22Rv1 (cell line): Measurements from ENCODE around the gene SKOR1.

Experiments
- H3K27ac ChIP-seq: fragments of 450-650 bp; 2 replicates; pipeline ENCODE4 v1.5.1; 2017
- CTCF ChIP-seq: fragments of 450-650 bp; IDR thresholded peaks from 2 replicates; pipeline ENCODE4 v1.5.1; 2017; ENCODE audit warnings: mild to moderate bottlenecking
- ZFX ChIP-seq: fragments of 450-650 bp; IDR thresholded peaks from 2 replicates; pipeline ENCODE4 v1.6.1; 2017; ENCODE audit warnings: antibody characterized with exemption, borderline replicate concordance

SKOR1 gene

GRCh38 chr15:67839929-67840748, 14.8 kb downstream of the SKOR1 start, which contains the start of gene RNU6-1:
RNU6-1 (minus strand) TSS chr15:67840045.
- peak within 1 kb of the TSS; percentile 70 for H3K27ac ChIP-seq
- TF ChIP-seq CTCF (no peak), ZFX (no peak)

DNA sequence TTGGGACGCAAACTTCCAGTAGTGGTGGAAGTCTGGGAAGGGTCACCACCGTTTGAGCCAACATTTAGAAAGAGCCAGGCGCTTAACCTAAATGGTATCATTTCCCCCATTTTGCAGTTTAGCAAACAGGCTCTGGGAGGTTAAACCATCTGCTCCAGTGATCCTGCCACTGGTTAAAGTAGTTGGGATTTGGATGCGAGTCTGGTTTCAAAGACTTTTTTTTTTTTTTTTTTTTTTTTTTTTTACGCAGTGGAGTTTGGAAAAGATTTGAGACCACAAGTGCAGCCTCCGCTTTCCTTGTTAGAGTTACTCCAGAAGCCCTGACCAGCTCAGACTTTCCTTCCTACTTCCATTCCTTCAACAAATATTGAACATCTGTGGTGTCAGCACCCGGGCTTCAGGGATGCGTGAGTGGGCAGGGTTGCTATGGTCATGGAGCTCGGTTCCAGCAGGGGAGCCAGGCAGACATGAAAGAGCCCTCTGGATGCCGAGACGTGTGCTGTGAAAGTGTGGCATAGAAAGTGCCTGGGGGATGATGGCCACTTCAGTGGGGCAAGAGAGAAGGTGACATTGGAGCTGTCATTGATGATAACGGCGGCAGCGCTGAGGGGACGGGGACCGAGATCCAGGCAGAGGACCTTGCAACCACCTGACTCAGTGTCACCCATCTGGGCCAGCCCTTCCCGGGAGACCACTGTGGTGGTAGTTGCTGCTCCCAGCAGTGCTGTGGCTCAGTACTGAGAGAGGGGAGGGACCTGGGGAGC, 15.6 kb downstream of the SKOR1 start:
- H3K27ac ChIP-seq, result peak overlapping the region; percentile 70
- no peak for TF ChIP-seq ZFX
- TF ChIP-seq CTCF, result no peak

GRCh38 chr15:67841513-67841762, 16.1 kb downstream of the SKOR1 start:
- no peak for TF ChIP-seq ZFX
- no peak for TF ChIP-seq CTCF
- no peak overlapping the region for H3K27ac ChIP-seq

DNA sequence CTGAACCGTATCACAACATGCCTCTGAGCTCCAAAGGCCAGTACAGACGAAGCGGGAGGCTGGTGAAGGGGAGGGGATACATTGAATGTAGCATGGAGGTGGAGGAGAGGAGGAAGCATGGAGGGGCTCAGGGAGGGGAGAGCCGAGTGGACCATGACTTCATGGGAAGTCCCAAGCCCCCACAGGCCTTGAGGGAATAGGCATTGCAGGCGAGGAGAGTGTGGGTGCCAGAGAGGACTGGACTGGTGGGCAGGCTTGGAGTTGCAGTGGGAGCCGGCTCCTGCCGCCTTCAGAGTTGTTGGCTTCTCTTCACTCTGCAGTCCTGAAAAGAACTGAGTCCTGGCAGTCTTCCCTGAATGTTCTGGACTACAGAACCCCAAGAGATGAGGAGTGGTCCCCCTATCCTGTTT, 17.8 kb downstream of the SKOR1 start:
- no peak for TF ChIP-seq ZFX
- no peak for TF ChIP-seq CTCF
- H3K27ac ChIP-seq, result no peak overlapping the region

GRCh38 chr15:67843571-67844387, 18.5 kb downstream of the SKOR1 start:
- no peak overlapping the region for H3K27ac ChIP-seq
- TF ChIP-seq CTCF, result no peak
- TF ChIP-seq ZFX, result no peak

- H3K27ac ChIP-seq, result no peak overlapping the region
- no peak for TF ChIP-seq ZFX
- TF ChIP-seq CTCF, result no peak
Measured at GRCh38 chr15:67845974-67846373, 20.7 kb downstream of the SKOR1 start.

GRCh38 chr15:67849538-67849937, 24.2 kb downstream of the SKOR1 start:
- H3K27ac ChIP-seq, result no peak overlapping the region
- no peak for TF ChIP-seq ZFX
- no peak for TF ChIP-seq CTCF
